Fibroblast of lung (primary cell): ENCODE results near the gene MACROD2. TPM values are rescaled to one million over a fixed set of nuclear protein-coding genes. Genes with fewer than 3 reads are reported as not detected.

Source experiments
- DNase-seq, 2 donors: peaks; one replicate each; pipeline versions ENCODE4 v3.0.0 to v3.0.0-alpha.2; 2010; ENCODE audit warnings: low read depth in 2 of 2
- H2AFZ ChIP-seq: 2 replicates; pipeline ENCODE4 v1.5.1; 2012; ENCODE audit warnings: low read length, control low read depth, inconsistent platforms
- H3K27ac ChIP-seq: 2 replicates; pipeline ENCODE4 v1.5.1; 2011; ENCODE audit warnings: low read length, control low read depth; ENCODE audit not compliant: insufficient read depth
- H3K27me3 ChIP-seq: 2 replicates; pipeline ENCODE4 v1.5.1; 2011; ENCODE audit warnings: mild to moderate bottlenecking, low read length; ENCODE audit not compliant: control insufficient read depth, insufficient read depth
- H3K36me3 ChIP-seq: 2 replicates; pipeline ENCODE4 v1.5.1; 2011; ENCODE audit warnings: low read length; ENCODE audit not compliant: control insufficient read depth, insufficient read depth
- H3K4me1 ChIP-seq: 2 replicates; pipeline ENCODE4 v1.5.1; 2011; ENCODE audit warnings: low read length; ENCODE audit not compliant: control insufficient read depth, insufficient read depth; ENCODE audit errors: extremely low read depth
- H3K4me2 ChIP-seq: 2 replicates; pipeline ENCODE4 v1.5.1; 2011; ENCODE audit warnings: low read length, control low read depth; ENCODE audit not compliant: insufficient read depth; ENCODE audit errors: extremely low read depth
- H3K4me3 ChIP-seq, 4 experiments: fragments of 200-600 bp in 1 of 4; sonication (generic) in 1 of 4; replicated peaks in 1 of 4; 2 replicates each; pipeline ENCODE4 v1.5.1; 2011 to 2016; ENCODE audit warnings: low read length in 4 of 4, low read depth in 3 of 4, mild to moderate bottlenecking in 3 of 4, control low read depth in 2 of 4, inconsistent platforms in 1 of 4, mixed read lengths in 1 of 4; ENCODE audit not compliant: insufficient read depth in 1 of 4; ENCODE audit errors: control extremely low read depth in 1 of 4
- H3K79me2 ChIP-seq: 2 replicates; pipeline ENCODE4 v1.5.1; 2012; ENCODE audit warnings: mild to moderate bottlenecking, low read length, inconsistent platforms; ENCODE audit not compliant: control insufficient read depth, insufficient read depth
- H3K9ac ChIP-seq: 2 replicates; pipeline ENCODE4 v1.5.1; 2011; ENCODE audit warnings: mild to moderate bottlenecking, low read length, control low read depth; ENCODE audit not compliant: insufficient read depth
- H3K9me3 ChIP-seq: 2 replicates; pipeline ENCODE4 v1.5.1; 2012; ENCODE audit warnings: low read depth, low read length; ENCODE audit not compliant: control insufficient read depth, insufficient read depth
- H4K20me1 ChIP-seq: 2 replicates; pipeline ENCODE4 v1.5.1; 2011; ENCODE audit warnings: low read length; ENCODE audit not compliant: control insufficient read depth, insufficient read depth; ENCODE audit errors: extremely low read depth
- EZH2 ChIP-seq: IDR thresholded peaks from 2 replicates; pipeline ENCODE4 v1.5.1; 2012; ENCODE audit warnings: low read length, control low read depth, mild to moderate bottlenecking; ENCODE audit errors: missing control alignments
- polyA plus RNA-seq, 2 donors: library from polyadenylated mRNA; depleted of rRNA in 1 of 2; stranded (reverse) in 1 of 2; unstranded in 1 of 2; fragments of >200 nt; gene quantifications; 2 replicates each; pipeline ENCODE4 v1.2.1, GENCODE V29; 2011 to 2012; ENCODE audit warnings: missing spikeins in 1 of 2
- total RNA-seq: library from RNA; depleted of rRNA; stranded (reverse); fragments of >200 nt; gene quantifications from 2 replicates; pipeline ENCODE4 v1.2.1, GENCODE V29; 2014
- TF ChIP-seq, protein P1 (sequence below), 2 donors: IDR thresholded peaks in 1 of 2; conservative IDR thresholded peaks in 1 of 2; 1 replicate in 1 of 2; 2 replicates in 1 of 2; pipeline ENCODE4 v1.5.1; 2011 to 2012; ENCODE audit warnings: low read length in 2 of 2, control low read depth in 1 of 2, inconsistent platforms in 1 of 2, low read depth in 1 of 2, mild to moderate bottlenecking in 1 of 2

MACROD2 gene
- total and polyA plus RNA-seq, 2 donors (not counting 1 experiment from before 2014, with no cell fraction given), result 0.54 to 1.7 TPM

GRCh38 chr20:15851576-15852215, 1856.4 kb downstream of the MACROD2 start:
- Histone ChIP-seq H3K79me2 (no peaks in the 10 kb centered on the region), H3K36me3 (no peaks in the 10 kb centered on the region), H3K27me3 (no peaks in the 10 kb centered on the region), H3K27ac (no peak overlapping the region), H4K20me1 (no peaks in the 10 kb centered on the region), H3K4me3 (no peak overlapping the region), H3K9ac (no peak overlapping the region), H3K4me1 (no peaks in the 10 kb centered on the region), H2AFZ (no peak overlapping the region), H3K4me2 (no peak overlapping the region), H3K9me3 (no peaks in the 10 kb centered on the region)
- no peak for TF ChIP-seq EZH2
- TF ChIP-seq, protein P1, sequence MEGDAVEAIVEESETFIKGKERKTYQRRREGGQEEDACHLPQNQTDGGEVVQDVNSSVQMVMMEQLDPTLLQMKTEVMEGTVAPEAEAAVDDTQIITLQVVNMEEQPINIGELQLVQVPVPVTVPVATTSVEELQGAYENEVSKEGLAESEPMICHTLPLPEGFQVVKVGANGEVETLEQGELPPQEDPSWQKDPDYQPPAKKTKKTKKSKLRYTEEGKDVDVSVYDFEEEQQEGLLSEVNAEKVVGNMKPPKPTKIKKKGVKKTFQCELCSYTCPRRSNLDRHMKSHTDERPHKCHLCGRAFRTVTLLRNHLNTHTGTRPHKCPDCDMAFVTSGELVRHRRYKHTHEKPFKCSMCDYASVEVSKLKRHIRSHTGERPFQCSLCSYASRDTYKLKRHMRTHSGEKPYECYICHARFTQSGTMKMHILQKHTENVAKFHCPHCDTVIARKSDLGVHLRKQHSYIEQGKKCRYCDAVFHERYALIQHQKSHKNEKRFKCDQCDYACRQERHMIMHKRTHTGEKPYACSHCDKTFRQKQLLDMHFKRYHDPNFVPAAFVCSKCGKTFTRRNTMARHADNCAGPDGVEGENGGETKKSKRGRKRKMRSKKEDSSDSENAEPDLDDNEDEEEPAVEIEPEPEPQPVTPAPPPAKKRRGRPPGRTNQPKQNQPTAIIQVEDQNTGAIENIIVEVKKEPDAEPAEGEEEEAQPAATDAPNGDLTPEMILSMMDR (conservative IDR thresholded peaks at IDR 0.05 in 1 of 2, IDR thresholded peaks at IDR 0.05 in 1 of 2; ENCODE audit: low read depth in 1 of 2, low read length in 2 of 2), result no peak
- no peak for DNase-seq

DNA sequence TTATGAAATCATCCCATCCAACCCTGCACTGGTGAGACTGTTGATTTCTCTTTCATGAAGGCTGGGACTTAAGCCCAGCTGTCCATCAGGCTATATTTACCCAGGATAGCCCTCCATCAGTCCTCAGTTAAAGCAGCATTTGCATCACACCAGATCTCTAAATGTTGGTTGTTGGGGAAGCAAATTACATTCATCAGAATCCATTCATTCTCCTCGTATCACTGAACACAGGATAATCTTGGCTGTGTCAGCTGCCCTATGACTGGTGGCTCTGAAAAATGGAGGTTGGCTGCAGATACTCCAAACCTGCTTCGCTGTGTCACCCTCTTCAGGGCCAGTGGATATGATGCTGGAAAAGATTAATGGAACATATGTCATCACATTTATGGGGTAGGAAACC, 1859.6 kb downstream of the MACROD2 start:
- Histone ChIP-seq H3K27me3 (no peaks in the 10 kb centered on the region), H4K20me1 (no peaks in the 10 kb centered on the region)
- DNase-seq, result no peak

DNA sequence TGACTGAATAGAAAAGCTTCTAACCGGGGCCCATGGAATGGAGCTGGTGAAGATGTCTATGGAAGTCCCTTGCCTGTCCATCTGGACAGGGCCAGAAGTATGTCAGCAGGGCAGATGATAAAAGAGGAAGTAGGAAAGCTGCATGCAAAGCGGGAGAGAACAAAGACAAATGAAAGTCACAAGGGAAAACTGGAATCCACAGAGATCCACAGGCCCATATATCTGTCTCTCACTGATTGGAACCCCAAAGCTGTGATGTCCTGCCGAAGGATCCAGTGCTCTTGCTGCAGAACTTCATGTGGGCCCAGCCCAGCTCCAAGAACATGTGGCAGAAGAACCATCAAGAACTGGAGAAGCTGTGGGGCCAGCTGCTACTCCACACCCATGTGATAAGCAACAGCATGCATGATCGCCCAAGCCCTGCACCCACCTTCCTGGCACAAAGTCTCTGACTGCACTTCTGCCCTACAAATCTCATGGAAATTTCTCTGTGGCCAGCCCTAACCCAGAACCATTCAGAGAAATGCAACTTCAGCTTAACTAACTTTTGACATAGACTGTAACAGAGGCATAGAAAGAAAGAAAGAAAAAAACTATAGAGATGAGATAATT, 1862.0 kb downstream of the MACROD2 start:
- Histone ChIP-seq H3K27me3 (no peaks in the 10 kb centered on the region), H3K4me3 (no peak overlapping the region), H3K27ac (no peak overlapping the region), H3K79me2 (no peaks in the 10 kb centered on the region), H4K20me1 (no peaks in the 10 kb centered on the region), H3K9ac (no peak overlapping the region), H3K4me1 (no peaks in the 10 kb centered on the region), H2AFZ (no peak overlapping the region), H3K36me3 (no peaks in the 10 kb centered on the region), H3K9me3 (no peaks in the 10 kb centered on the region), H3K4me2 (no peak overlapping the region)
- no peak for DNase-seq
- TF ChIP-seq, protein P1 (conservative IDR thresholded peaks at IDR 0.05 in 1 of 2, IDR thresholded peaks at IDR 0.05 in 1 of 2; ENCODE audit: low read depth in 1 of 2, low read length in 2 of 2), result no peak
- no peak for TF ChIP-seq EZH2

More for the DNA sequence above, 1859.6 kb downstream of the MACROD2 start:
- H3K36me3 ChIP-seq, result no peaks in the 10 kb centered on the region
- no peaks in the 10 kb centered on the region for H3K9me3 ChIP-seq
- no peak overlapping the region for H3K27ac ChIP-seq
- no peak overlapping the region for H3K9ac ChIP-seq
- no peak for TF ChIP-seq EZH2
- TF ChIP-seq, protein P1 (conservative IDR thresholded peaks at IDR 0.05 in 1 of 2, IDR thresholded peaks at IDR 0.05 in 1 of 2; ENCODE audit: low read depth in 1 of 2, low read length in 2 of 2), result no peak
- no peak overlapping the region for H2AFZ ChIP-seq
- H3K4me1 ChIP-seq, result no peaks in the 10 kb centered on the region
- H3K4me3 ChIP-seq, result no peak overlapping the region
- H3K4me2 ChIP-seq, result no peak overlapping the region
- no peaks in the 10 kb centered on the region for H3K79me2 ChIP-seq
